Daoy (cell line): ENCODE data around the gene ABCA5. TPM values are rescaled to one million over a fixed set of nuclear protein-coding genes. Genes with fewer than 3 reads are reported as not detected.

Source experiments
- DNase-seq: peaks from one replicate; pipeline ENCODE4 v3.0.0-alpha.2; 2015; ENCODE audit warnings: low read depth
- total RNA-seq: library from RNA; depleted of rRNA; stranded (reverse); fragments of >200 nt; shearing (Covaris generic); gene quantifications from 2 replicates; pipeline ENCODE4 v1.2.3, GENCODE V29; 2014; rRNA removed

The ABCA5 gene, protein sequence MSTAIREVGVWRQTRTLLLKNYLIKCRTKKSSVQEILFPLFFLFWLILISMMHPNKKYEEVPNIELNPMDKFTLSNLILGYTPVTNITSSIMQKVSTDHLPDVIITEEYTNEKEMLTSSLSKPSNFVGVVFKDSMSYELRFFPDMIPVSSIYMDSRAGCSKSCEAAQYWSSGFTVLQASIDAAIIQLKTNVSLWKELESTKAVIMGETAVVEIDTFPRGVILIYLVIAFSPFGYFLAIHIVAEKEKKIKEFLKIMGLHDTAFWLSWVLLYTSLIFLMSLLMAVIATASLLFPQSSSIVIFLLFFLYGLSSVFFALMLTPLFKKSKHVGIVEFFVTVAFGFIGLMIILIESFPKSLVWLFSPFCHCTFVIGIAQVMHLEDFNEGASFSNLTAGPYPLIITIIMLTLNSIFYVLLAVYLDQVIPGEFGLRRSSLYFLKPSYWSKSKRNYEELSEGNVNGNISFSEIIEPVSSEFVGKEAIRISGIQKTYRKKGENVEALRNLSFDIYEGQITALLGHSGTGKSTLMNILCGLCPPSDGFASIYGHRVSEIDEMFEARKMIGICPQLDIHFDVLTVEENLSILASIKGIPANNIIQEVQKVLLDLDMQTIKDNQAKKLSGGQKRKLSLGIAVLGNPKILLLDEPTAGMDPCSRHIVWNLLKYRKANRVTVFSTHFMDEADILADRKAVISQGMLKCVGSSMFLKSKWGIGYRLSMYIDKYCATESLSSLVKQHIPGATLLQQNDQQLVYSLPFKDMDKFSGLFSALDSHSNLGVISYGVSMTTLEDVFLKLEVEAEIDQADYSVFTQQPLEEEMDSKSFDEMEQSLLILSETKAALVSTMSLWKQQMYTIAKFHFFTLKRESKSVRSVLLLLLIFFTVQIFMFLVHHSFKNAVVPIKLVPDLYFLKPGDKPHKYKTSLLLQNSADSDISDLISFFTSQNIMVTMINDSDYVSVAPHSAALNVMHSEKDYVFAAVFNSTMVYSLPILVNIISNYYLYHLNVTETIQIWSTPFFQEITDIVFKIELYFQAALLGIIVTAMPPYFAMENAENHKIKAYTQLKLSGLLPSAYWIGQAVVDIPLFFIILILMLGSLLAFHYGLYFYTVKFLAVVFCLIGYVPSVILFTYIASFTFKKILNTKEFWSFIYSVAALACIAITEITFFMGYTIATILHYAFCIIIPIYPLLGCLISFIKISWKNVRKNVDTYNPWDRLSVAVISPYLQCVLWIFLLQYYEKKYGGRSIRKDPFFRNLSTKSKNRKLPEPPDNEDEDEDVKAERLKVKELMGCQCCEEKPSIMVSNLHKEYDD (N-terminal part only)
- total RNA-seq: 4.0 and 9.7 TPM in 2 replicates

DNA sequence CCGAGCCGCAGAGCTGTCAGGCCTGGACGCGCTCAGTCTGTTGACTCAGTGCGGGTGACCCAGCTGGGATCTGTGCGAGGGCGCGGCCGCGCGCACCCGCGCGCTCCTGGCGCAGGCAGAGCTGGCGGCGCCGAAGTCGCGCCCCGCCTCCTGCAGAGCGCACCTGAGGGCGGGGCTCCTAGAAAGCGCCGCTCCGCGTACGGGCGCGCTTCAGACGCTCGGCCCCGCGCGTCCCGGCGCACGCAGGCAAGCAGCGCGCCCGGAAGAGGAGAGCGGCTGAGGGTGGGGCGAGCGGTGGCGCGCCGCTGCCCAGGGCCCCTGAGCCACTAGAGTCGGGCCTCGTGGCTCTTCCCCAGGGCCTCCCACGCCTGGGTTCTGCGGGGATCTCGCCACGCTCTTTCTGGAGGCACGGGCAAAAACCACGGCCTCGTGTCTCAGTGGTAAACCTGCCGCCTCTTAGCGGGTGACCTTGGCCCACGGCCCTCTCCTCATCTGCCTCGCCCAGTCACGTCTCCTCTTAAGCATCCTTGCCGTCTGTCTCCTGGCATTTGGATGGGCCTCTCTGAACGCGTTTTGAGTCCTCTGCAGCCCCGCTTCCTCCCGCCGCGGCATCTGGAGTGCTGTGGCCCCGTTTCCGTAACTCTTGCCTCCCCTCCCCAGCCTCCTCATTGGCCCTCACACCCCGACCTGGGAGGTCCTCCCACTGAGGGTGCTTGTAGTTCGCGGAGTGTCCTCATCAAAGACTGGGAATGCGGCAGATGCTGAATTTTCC is at the start of gene ABCA5:
TSS of gene ABCA5 (minus strand) at position 74 of the 772 bp plus-strand sequence. CDS start 12,718 bp downstream, outside the sequence.
- peak; percentile 95 for DNase-seq

DNA sequence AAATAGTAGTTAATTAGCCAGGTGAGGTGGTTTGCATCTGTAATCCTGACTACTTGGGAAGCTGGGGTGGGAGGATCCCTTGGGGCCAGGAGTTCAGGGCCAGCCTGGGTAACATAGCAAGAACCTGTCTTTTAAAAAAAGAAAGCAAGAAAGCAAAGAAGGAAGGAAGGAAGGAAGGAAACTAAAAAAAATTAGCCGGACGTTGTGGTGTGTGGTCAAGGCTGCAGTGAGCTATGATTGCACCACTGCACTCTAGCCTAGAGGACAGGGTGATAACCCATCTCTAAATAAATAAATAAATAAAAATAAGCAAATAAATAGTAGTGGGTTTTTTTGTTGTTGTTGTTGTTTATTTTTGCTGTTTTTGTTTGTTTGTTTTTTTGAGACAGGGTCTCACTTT is 48.3 kb upstream of the ABCA5 start:
- no peak for DNase-seq

DNA sequence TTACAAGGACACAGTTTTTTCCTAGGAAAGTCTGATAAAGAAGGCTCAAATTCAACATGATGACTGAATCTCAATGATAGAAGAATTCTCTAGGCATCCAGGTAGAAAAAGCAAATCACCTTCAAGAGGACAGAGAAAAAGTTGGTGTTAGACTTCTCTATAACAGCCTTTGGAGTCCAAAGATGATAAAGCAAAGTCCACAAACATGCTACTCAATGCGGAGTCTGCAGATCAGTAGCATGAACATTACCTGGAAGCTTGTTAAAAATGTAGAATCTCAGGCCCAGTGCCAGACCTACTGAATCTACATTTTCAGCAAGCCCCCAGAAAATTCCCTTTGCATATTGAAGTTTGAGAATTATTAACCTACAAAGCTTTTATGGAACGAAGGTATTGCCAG is 46.1 kb upstream of the ABCA5 start:
- DNase-seq: no peak

DNA sequence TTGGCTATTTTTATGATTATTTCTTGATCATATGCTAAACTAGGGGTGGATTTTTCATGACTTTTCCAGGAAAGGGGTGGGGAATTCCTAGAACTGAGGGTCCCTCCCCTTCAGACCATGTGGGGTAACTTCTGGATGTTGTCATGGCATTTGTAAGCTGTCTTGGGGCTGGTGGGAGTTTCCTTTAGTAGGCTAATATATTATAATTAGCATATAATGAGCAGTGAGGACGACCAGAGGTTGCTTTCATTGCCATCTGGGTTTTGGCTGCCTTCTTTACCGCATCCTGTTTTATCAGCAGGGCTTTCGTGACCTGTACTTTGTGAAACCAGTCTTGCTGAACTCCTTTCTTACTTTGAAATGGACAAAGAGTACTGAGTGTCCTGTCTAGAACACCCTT is 40.4 kb upstream of the ABCA5 start:
- DNase-seq: no peak

DNA sequence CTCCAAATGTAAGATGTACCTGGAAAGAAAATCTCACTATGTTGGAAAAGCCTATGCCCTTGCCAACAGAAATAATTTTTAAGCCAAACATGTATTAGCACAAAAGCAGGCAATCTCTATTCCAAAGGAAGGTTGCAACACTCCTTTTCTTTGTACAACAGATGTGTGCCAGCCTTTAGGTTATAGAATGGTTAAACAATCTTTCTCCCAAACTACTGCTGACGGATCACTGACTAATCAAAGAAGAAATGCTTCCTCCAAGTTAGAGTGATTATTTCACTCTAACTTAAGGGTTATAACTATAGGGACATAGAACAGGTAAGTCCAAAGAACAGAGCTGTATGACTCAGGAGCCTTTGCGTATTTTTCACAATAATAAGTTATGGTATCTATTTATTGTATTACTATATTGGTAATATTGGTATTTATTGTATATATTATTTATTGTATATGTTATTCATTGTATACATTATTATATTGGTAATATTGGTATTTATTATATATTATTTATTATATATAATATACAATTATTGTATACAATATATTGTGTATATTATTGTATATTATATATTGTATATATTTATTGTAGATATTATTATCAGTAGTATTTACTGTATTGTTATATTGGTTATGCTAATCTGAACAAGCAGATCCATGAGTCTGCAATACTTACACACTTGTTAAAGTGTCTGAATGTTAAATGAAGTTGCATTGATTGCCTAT is 36.7 kb upstream of the ABCA5 start:
- no peak for DNase-seq

DNA sequence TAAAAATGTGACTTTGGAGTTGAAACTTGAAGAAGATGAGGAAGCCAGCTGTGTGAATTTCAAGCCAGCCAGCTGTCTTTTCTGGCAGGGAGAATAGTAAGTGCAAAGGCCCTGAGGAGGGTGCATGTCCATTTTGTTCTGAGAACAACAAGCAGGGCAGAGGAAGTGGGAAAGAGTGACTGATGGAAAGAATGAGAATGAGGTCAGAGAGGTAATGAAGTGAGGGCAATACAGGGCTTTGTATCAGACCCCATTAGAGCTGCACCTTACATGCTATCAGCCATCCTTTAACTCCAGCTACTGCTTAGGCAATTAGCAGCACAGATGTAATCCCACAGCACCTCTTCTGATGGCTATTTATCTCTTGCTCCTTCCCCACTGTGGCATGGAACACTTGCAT is 34.2 kb upstream of the ABCA5 start:
- no peak for DNase-seq

DNA sequence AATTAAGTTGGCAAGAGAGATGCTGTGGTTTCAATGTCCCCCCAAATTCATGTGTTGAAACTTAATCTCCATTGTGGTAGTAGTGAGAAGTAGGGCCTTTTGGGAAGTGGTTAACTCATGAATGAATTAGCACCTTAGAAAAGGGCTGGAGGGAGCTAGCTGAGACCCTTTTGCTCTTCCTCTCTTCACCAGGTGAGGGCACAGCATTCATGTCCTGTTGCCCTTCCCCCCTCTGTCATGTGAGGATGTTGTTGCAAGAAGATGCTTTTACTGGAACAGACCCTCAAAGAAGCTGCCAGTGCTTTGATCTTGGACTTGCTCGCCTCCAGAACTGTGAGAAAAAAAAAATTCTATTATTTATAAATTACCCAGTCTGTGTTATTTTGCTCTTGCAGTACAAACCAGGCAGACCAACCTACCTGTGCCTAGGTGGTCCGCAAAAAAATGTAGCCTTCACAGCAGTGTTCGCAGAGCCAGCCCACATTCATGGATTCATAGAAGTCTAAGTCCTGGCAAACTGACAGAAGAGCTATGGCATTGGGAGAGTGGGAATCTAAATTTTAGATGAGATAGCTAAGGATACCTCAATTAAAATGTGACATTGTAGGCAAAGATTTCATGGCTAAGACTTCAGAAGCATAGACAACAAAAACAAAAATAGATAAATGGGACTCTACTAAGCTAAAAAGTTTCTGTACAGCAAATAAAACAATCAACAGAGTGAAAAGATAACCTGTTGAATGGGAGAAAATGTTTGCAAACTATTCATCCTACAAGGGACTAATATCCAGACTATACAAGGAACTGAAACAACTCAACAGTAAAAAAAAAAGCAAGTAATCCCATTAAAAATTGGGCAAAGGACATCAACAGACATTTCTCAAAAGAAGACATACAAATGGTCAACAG is 32.0 kb upstream of the ABCA5 start:
- DNase-seq: no peak

DNA sequence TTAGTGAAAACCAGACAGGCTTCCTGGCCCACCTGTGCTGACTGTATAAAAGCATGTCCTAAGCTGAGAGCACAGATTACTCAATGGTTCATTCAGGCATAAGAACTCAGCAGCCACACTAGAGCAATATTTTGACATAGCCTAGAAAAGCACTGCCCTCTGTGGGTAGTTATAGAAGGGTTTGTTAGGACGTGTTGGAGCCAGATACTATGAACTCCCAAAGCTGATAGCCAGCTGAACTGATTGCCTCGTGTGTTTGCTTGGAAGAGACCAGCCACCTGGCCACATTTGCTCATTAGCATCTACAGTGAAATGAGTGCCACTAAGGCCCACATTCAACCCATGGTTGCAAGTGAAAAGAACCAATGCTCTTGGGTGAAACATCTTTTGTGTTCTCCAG is 30.8 kb upstream of the ABCA5 start:
- DNase-seq: no peak

DNA sequence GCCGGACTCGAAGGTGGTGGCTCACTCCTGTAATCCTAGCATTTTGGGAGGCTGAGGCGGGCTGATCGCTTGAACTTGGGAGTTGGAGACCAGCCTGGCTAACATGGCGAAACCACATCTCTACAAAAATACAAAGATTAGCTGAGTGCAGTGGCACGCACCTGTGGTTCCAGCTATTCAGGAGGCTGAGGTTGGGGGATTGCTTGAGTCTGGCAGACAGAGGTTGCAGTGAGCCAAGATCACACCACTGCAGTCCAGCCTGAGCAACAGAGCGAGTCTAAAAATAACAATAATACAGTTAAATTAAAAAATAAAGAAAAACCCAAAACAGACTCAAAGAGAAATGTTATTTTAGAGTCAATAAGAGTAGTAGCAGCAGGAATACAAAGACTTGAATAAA is 29.7 kb upstream of the ABCA5 start:
- DNase-seq: no peak

DNA sequence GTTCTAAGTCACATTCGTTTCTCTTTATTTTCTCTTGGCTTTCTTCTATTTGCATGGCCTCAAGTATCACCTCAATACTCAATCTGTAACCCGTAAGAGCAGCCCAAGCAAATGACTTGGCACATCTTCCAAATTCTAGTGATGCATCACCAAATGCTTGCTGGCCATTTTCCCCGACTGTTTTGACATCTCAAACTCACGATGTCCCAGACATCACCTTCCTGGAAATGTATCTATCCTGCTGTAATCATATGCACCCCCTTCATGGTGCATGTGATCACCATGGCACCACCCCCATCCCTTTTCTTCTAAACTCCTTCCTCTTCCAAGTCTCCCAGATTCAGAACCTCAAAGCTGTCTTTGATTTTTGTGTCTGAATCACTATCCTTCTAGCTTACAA is 24.0 kb upstream of the ABCA5 start:
- no peak for DNase-seq

DNA sequence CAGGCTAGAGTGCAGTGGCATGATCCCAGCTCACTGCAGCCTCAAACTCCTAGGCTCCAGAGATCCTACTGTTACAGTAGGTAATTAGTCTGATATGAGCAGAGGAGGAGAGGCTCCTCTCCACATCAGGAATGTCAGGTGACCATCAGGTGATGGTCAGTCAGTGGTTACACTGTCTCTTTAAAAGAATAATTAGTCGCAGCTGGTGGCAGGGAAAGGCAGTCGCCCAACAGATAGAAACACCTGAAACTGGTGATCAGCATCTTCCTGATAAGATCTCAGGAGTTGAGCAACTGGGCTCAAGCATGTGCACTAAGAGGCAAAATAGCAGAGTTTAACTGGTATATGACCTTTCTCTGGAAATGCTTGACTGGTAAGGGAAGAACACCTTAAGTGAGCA is 21.5 kb upstream of the ABCA5 start:
- DNase-seq: no peak

DNA sequence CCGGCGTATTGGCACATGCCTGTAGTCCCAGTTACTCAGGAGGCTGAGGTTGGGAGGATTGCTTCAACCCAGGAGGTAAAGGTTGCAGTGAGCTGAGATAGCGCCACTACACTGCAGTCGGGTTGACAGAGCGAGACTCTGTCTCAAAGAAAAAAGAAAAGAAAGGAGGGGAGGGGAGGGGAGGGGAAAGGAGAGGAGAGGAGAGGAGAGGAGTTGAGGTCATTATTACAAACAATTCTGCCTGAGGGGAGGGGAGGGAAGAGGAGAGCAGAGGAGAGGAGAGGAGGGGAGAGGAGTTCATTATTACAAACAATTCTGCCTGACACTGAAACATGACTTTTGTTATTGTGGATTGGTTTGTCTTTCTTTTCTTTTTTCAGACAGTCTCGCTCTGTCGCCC is 19.8 kb upstream of the ABCA5 start:
- no peak for DNase-seq

DNA sequence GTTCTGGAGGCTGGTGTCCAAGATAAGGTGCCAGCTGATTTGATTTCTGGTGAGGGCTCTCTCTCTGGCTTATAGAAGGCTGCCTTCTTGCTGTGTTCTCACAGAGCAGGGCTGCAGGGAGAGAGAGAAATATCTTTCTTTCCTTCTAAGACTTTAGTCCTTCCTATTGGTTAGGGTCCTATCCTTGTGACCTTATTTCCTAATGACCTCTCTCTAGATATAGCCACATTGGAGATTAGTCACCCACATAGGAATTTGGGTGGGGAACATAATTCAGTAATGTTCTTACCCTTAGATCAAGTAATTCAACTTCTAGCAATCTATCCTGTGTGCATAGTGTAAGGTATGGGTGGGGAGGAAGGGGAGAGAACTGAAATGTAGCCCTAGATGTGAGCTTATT is 18.0 kb upstream of the ABCA5 start:
- DNase-seq: no peak

DNA sequence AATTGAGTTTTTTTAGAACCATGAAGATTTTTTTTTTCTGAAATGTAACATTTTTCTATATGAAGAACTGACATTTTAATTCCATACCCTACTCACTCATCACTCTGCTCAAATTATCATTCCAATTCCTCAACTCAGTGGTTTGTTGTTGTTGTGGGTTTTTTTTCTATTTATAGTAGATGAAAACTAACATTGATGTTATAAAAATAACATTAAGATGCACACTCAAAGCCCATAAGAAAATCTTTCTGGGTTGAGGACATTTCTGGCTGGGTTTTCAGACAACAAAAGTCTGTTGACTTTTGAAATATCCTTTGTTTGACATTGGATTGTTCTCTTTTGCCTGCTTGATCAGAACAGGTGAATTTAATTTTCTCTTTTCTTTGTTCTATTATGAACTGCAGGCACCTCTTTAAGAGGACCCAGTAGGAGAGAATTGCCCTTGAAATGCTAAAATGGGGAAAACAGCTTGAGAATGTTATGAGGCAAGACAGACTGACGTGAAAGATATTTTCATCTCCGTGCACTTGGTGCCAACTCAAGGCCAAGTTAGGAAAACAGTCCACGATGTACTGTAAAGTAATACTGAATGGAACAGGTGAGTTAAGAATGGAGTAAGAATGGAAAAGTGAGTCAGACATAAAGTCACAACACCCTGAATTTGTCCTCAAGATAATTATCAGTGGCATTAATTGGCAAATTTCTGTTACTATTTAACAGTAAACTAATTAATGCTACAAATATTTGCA is 16.1 kb upstream of the ABCA5 start:
- DNase-seq: no peak

DNA sequence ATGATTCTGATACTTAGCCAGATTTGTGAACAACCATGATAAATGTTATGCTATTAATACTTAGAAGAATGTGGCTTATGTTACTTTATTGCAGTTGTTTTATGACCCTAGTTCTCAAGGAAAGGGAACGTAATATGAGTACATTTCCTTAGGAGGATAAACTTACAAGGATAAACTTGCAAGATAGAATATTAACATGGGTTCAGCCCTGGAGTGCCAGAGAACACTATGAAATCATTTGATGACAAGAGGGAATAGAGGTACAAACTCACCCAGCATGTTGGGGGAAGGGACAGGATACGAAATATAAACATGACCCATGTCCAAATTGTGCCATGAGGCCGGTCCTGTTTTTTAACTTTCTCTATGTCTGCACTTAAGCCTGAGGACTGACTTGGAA is 13.0 kb upstream of the ABCA5 start:
- no peak for DNase-seq

DNA sequence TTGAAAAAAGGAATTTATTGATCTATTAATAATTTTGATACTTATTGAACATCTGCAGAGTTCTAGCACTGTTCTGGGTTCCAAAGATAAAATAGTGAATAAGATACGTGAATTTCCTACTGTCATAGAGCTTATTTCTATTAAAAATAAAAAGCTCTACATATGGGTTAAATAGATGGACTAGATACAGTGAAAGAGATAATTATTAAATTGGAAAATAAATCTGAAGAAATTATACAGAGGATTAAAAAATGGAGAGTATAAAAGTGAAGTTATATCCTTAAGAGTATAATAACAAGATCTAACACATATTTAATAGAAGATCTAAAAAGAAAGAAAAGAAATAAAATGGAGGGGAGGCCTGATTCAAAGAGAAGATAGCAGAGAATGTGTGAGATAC is 10.1 kb upstream of the ABCA5 start:
- no peak for DNase-seq

DNA sequence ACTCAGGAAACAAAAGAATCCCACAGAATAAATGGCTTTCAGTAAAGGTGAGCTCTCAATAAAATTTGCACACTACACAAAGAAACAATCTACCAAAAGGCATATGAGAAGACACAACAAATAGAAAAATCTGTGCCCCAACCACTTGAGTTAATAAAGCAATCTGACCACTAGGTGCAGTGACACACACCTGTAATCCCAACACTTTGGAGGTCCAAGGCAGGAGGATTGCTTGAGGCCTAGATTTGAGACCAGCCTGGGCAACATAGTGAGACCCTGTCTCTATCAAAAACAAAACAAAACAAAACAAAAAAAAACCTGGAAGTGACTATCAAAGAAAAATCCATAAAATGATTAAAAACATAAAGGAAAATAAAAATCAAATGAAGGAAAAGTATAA is 9.6 kb upstream of the ABCA5 start:
- no peak for DNase-seq

DNA sequence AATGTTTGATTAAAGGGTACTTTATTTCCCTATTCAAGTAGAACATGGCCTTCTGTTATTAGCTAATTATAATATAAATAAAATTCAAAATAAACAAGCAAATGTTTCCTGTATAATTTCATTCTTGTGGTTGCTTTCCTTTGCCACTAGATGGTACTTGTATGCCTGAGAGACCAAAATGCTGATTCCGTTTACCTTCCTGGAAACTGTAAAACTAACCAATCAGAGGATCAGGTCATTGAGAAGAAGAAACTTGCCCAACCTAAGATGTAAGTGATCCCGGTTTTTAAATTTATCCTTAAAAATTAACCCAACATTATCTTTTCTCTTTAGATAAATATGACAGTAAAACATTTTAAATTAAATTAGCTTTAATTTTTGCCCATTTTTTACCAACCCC is 8.1 kb upstream of the ABCA5 start:
- no peak for DNase-seq

DNA sequence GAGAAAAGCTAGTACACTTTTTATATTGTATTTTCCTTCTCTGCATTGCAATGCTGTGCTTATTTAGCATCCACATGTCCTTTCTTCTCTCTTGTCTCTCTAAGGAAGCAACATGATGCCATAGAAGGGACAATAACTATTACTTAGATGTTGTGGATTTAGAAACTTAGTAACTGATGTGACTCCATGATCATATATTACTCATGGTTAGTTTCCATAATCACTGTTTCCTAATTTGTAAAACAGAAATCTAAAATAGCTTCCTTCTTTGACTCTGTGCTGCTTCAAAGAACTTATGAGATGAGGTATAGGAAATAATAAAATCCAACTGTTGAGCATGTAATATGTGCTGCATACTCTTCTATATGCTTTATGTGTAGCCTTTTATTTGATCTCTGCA is 6.6 kb upstream of the ABCA5 start:
- no peak for DNase-seq
